SU-DHL-6 (cell line): ENCODE data around the gene COIL.
A peak's percentile ranks its signal among the peaks of the same experiment; 100 is the strongest.

Experiments
- H2AFZ ChIP-seq: fragments of 200-600 bp; sonication (generic); 2 replicates; pipeline ENCODE4 v1.6.1; 2014; ENCODE audit warnings: low read depth, mild to moderate bottlenecking, moderate library complexity, mixed read lengths, antibody characterized with exemption, low read length; ENCODE audit not compliant: severe bottlenecking
- H3F3A ChIP-seq: fragments of 200-600 bp; shearing (Covaris generic); 2 replicates; pipeline ENCODE4 v1.6.0; 2016; ENCODE audit warnings: antibody characterized with exemption, mild to moderate bottlenecking; ENCODE audit not compliant: insufficient read depth
- H3K27ac ChIP-seq: fragments of 200-600 bp; sonication (generic); 2 replicates; pipeline ENCODE4 v1.5.1; 2016; ENCODE audit warnings: low read depth, mild to moderate bottlenecking, low read length, moderate library complexity, mixed read lengths
- H3K27me3 ChIP-seq: fragments of 200-600 bp; sonication (generic), shearing (Covaris generic); 2 replicates; pipeline ENCODE4 v1.6.0; 2014; ENCODE audit warnings: mild to moderate bottlenecking, low read length
- H3K36me3 ChIP-seq: fragments of 200-600 bp; sonication (generic); 2 replicates; pipeline ENCODE4 v1.6.1; 2014; ENCODE audit warnings: mild to moderate bottlenecking, low read length, mixed read lengths
- H3K4me2 ChIP-seq: fragments of 300-600, 200-600 bp; shearing (Covaris generic), sonication (generic); 2 replicates; pipeline ENCODE4 v1.6.0; 2014; ENCODE audit warnings: low read length, low read depth, mild to moderate bottlenecking; ENCODE audit not compliant: poor library complexity, severe bottlenecking
- H3K4me3 ChIP-seq: fragments of 200-600 bp; sonication (generic); 2 replicates; pipeline ENCODE4 v1.5.1; 2014; ENCODE audit warnings: antibody characterized with exemption, low read length, mild to moderate bottlenecking, mixed read lengths; ENCODE audit not compliant: insufficient read depth, poor library complexity, severe bottlenecking
- H3K79me2 ChIP-seq: fragments of 200-600 bp; sonication (generic); 2 replicates; pipeline ENCODE4 v1.6.1; 2014; ENCODE audit warnings: mild to moderate bottlenecking, low read length, moderate library complexity; ENCODE audit not compliant: insufficient read depth
- H3K9ac ChIP-seq: fragments of 200-600 bp; sonication (generic); 2 replicates; pipeline ENCODE4 v1.7.0; 2014; ENCODE audit warnings: mild to moderate bottlenecking, low read length
- H3K9me2 ChIP-seq: fragments of 200-600 bp; sonication (generic); replicated peaks from 2 replicates; pipeline ENCODE4 v1.6.1; 2014; ENCODE audit warnings: low read length; ENCODE audit not compliant: insufficient read depth
- H3K9me3 ChIP-seq: fragments of 200-600 bp; sonication (generic); 2 replicates; pipeline ENCODE4 v1.6.1; 2014; ENCODE audit warnings: low read length, mixed read lengths; ENCODE audit not compliant: insufficient read depth
- H4K20me1 ChIP-seq: fragments of 200-600 bp; sonication (generic); 2 replicates; pipeline ENCODE4 v1.6.1; 2014; ENCODE audit warnings: low read depth, mild to moderate bottlenecking, antibody characterized with exemption, low read length, moderate library complexity, mixed read lengths
- EZH2phosphoT487 ChIP-seq: fragments of 200-600 bp; sonication (generic), shearing (Covaris generic); conservative IDR thresholded peaks from 2 replicates; pipeline ENCODE4 v1.6.1; 2018; ENCODE audit warnings: mild to moderate bottlenecking, antibody characterized with exemption, low read length, moderate library complexity, mixed read lengths
- TF ChIP-seq, protein P1 (sequence below): fragments of 200-600 bp; sonication (generic); IDR thresholded peaks from one replicate; pipeline ENCODE4 v1.5.1; 2017; ENCODE audit warnings: antibody characterized with exemption, mild to moderate bottlenecking, low read length, moderate library complexity; ENCODE audit not compliant: insufficient read depth, poor library complexity, severe bottlenecking

COIL gene

DNA sequence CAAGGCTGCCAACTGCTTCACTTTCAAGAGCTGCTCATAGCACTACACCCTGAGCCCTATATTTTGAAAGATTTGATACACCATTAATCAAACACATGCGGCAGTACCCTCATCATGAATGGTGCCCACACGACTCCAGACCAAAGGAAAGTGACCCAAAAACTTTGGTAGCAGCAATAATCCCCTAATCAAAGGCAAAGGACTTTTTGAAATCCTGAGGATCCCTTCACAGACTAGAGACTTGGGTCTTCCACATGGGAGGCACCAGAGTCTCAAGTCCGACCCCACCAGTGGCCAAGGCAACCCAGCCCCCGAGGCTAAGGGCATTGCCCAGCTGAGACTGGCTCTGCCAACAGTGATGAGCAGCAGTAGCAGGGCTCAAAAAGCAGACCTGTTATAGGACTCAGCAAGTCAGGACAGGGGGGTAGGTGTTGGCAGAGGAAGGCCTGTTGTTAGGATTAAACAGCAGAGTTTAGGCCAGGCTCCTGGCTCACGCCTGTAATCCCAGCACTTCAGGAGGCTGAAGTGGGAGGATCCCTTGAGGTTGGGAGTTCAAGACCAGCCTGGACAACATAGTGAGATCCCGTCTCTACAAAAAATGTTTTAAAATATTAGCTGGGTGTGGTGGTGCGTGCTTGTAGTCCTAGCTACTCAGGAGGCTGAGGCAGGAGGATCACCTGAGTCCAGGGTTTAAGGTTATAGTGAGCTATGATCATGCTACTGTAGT is 50.2 kb downstream of the COIL start:
- Histone ChIP-seq H3F3A (peaks cover 27% of the 10 kb centered on the region), H4K20me1 (no peaks in the 10 kb centered on the region), H3K4me2 (peak overlapping the region; percentile 24), H3K4me3 (no peak overlapping the region), H3K9me2 (no peaks in the 10 kb centered on the region), H2AFZ (no peak overlapping the region), H3K9ac (no peak overlapping the region), H3K9me3 (no peaks in the 10 kb centered on the region), H3K27me3 (no peaks in the 10 kb centered on the region), H3K36me3 (peaks cover 4% of the 10 kb centered on the region; the same call in 1 of the 2 replicates), H3K27ac (no peak overlapping the region), H3K79me2 (peaks cover 40% of the 10 kb centered on the region)
- TF ChIP-seq, protein P1, sequence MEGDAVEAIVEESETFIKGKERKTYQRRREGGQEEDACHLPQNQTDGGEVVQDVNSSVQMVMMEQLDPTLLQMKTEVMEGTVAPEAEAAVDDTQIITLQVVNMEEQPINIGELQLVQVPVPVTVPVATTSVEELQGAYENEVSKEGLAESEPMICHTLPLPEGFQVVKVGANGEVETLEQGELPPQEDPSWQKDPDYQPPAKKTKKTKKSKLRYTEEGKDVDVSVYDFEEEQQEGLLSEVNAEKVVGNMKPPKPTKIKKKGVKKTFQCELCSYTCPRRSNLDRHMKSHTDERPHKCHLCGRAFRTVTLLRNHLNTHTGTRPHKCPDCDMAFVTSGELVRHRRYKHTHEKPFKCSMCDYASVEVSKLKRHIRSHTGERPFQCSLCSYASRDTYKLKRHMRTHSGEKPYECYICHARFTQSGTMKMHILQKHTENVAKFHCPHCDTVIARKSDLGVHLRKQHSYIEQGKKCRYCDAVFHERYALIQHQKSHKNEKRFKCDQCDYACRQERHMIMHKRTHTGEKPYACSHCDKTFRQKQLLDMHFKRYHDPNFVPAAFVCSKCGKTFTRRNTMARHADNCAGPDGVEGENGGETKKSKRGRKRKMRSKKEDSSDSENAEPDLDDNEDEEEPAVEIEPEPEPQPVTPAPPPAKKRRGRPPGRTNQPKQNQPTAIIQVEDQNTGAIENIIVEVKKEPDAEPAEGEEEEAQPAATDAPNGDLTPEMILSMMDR, result no peak
- no peak for TF ChIP-seq EZH2phosphoT487

DNA sequence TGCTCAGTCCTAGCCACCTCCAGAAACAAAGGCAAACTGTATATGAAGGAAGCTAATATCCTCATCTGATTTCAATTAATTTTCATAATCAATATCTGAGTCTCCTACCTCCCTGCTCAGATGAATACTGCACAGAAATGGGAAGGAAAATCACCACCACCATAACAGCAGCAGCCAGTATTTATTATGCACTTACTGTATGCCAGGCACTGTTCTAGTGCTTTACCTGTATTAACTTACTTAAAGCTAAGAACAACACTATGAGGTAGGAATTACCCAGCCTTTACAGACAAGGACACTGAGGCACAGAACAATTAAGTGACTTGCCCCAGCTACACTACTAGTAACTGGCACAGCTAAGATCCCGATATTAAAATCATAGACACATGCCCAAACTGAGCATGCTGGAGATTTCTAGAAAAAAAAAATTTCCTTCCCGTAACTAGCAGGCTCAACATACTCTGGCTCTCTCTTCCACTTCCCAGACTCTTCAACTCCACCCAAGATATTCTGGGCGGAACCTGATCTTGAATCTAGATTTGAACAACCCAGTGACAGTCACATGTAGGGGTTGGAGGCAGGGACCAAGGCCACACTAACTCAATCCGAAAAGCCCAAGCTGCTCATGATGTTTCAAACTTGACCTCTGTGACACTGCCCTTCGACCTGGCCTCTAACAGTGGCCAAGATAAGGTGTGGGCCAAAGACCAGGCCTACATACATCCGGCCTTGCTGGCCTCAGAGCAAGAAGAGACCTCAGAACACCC is 50.9 kb downstream of the COIL start:
- Histone ChIP-seq H3K27ac (no peak overlapping the region), H3K27me3 (no peaks in the 10 kb centered on the region), H3K4me2 (peak overlapping the region; percentile 24), H4K20me1 (no peaks in the 10 kb centered on the region), H3K9me3 (no peaks in the 10 kb centered on the region), H3K9me2 (no peaks in the 10 kb centered on the region), H2AFZ (no peak overlapping the region), H3K36me3 (peaks cover 4% of the 10 kb centered on the region; the same call in 1 of the 2 replicates), H3F3A (peaks cover 24% of the 10 kb centered on the region), H3K9ac (no peak overlapping the region), H3K4me3 (no peak overlapping the region), H3K79me2 (peaks cover 40% of the 10 kb centered on the region)
- TF ChIP-seq, protein P1, result no peak
- no peak for TF ChIP-seq EZH2phosphoT487

DNA sequence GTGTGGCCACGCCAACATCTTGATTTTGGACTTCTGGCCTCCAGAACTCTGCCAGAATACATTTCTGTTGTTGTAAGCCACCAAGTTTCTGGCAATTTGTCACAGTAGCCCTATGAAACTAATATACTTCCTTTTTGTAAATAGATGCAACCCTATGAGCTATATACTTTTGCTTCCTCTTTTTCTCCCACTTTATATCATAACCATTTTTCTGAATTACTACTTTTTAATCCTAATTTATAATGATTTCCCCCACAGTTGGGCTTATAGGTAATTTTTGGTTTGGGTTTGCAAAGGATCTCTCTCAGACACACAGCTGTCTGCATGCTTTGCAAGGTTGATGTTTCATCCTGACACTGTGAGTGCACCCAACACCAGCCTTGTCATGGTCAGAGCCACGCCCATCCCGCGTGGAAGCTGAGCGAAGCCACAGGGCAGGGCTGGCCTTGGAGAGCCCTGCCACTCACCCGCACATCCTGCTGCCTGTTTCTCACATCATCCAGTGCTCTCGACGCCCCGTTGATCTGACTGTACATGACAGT is 52.8 kb downstream of the COIL start:
- no peaks in the 10 kb centered on the region for H4K20me1 ChIP-seq
- no peaks in the 10 kb centered on the region for H3K27me3 ChIP-seq
- H3K4me2 ChIP-seq, result peak overlapping the region; percentile 43
- no peak overlapping the region for H2AFZ ChIP-seq
- H3F3A ChIP-seq, result peaks cover 21% of the 10 kb centered on the region
- peaks cover 10% of the 10 kb centered on the region; the same call in 1 of the 2 replicates for H3K36me3 ChIP-seq
- no peaks in the 10 kb centered on the region for H3K9me2 ChIP-seq
- H3K79me2 ChIP-seq, result peaks cover 33% of the 10 kb centered on the region
- no peak for TF ChIP-seq EZH2phosphoT487
- TF ChIP-seq, protein P1, result no peak
- H3K27ac ChIP-seq, result peak overlapping the region; percentile 48
- H3K9me3 ChIP-seq, result no peaks in the 10 kb centered on the region
- peak overlapping the region; percentile 3; the same call in 1 of the 2 replicates for H3K9ac ChIP-seq
- no peak overlapping the region for H3K4me3 ChIP-seq
